HG03469 (cell line): ENCODE measurements around the gene SLC2A4.

ENCODE experiments used
- ATAC-seq: cut with Tn5 transposase; IDR thresholded peaks from one replicate; pipeline ENCODE4 v1.9.1; 2021; ENCODE audit warnings: mild to moderate bottlenecking, moderate library complexity, moderate number of reproducible peaks; ENCODE audit not compliant: unreplicated experiment

Gene SLC2A4

GRCh38 chr17:7246779-7247178, 34.7 kb upstream of the SLC2A4 start:
- no peak for ATAC-seq

DNA sequence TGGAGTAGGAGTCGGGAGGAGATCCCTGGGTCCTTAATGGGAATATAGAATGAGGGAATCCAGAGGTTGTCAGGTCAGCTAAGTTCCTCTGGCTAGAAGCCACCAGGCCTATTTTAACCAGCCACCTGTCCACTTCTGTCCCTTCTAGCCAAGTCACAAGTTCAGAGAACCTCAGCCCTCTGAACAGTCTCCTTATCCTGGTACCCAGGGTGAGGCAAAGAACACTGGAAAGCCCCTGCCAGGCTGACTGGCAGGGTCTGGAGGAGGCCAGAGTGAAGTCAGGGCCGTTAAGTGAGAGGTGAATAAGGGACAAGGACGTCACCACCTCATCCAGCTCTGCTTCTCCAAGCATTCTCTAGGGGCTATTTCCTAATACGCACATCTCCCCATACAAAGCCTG, 32.7 kb upstream of the SLC2A4 start:
- ATAC-seq: no peak

DNA sequence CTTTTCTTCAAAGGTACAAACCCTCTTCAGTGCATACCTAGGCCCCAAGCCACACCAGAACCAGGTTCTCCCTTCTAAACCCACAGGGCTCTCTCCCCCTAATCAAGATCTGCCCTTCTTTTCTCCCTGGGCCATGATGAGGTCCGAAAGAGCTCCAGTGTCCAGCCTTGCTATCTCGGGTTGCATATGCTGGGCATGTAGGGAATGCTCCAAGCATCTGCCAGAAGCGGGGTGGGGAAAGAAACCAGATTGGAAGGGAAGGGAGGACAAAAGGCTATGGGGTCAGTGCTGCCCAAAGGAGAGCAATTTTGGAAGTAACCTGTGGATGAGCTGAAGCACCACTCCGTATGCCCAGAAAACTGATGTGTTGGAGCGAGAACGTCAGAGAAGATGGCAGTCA, 32.3 kb upstream of the SLC2A4 start:
- ATAC-seq: no peak

GRCh38 chr17:7249830-7250229, 31.7 kb upstream of the SLC2A4 start:
- ATAC-seq: no peak

GRCh38 chr17:7250695-7251627, 30.6 kb upstream of the SLC2A4 start:
- ATAC-seq: no peak

DNA sequence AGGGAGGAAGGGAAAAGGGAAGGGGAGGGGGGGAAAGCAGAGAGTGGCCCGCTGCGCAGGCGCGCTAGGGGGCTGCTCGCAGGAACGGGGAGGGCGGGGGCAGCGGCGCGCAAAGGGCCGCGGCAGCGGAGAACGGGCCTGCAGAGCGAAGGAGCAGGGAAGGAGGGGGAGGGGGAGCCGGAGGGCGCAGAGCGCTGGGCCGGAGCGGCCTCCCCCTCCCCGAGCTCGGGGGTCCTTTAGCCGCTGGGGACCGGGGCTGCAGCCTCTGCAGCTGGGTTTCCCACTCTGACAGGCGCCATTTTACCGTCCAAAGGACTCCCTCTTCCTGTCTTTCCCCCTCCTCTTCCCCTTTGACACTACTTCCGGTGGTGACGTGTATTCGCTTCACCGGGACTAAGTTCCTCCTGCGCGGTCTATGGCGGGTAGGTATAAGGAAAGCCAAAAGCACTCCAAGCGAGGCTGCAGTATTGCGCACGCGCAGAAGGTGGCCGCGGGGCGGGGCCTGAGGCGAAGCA, 29.8 kb upstream of the SLC2A4 start, which contains the start of gene CTDNEP1:
TSS of gene CTDNEP1 (minus strand) at position 74 of the 515 bp plus-strand sequence. CDS start 438 bp downstream, outside the sequence.
- ATAC-seq: peak; percentile 70

DNA sequence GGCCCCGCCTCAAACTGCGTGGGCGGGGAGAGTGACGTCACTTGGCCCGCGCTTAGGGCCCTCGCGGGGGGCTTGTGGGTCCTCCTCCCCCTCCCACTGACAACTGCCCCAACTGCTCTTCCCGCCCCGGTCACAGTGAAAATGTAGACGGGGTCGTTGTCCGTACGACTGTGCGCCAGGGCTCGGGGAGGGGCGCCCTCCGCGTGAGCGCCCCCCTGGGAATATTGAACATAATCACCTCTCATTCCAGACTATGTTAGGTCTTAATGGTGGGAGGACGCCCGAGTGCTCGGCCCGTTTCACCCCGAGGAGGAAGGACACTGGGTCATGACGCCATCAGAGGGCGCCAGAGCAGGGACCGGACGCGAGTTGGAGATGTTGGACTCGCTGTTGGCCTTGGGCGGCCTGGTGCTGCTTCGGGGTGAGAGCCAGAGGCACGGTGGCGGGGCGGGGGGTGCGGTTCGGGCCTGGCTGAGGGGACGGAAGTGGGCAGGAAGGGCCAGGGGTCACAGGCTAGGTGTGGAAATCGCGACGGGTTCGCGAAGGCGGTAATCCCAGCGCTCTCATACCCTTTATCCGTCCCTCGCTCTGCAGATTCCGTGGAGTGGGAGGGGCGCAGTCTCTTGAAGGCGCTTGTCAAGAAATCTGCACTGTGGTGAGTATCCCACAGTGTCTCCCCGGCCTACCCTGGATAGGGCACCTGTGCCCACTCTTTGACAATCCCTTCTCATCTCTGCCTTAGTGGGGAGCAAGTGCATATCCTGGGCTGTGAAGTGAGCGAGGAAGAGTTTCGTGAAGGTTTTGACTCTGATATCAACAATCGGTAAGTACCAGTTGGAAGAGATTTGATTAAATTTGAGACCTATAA, 29.1 kb upstream of the SLC2A4 start, which contains the start of gene ELP5:
TSS of gene ELP5 (plus strand) at position 40 of the 868 bp plus-strand sequence. CDS start at position 376, 336 bp downstream.
- peak; percentile 35 for ATAC-seq

- ATAC-seq: no peak
These were observed 28.4 kb upstream of the SLC2A4 start for GRCh38 chr17:7253082-7253481.

- no peak for ATAC-seq
These were observed 27.0 kb upstream of the SLC2A4 start for GRCh38 chr17:7254511-7254910.

GRCh38 chr17:7256766-7257456, 24.6 kb upstream of the SLC2A4 start:
- no peak for ATAC-seq

DNA sequence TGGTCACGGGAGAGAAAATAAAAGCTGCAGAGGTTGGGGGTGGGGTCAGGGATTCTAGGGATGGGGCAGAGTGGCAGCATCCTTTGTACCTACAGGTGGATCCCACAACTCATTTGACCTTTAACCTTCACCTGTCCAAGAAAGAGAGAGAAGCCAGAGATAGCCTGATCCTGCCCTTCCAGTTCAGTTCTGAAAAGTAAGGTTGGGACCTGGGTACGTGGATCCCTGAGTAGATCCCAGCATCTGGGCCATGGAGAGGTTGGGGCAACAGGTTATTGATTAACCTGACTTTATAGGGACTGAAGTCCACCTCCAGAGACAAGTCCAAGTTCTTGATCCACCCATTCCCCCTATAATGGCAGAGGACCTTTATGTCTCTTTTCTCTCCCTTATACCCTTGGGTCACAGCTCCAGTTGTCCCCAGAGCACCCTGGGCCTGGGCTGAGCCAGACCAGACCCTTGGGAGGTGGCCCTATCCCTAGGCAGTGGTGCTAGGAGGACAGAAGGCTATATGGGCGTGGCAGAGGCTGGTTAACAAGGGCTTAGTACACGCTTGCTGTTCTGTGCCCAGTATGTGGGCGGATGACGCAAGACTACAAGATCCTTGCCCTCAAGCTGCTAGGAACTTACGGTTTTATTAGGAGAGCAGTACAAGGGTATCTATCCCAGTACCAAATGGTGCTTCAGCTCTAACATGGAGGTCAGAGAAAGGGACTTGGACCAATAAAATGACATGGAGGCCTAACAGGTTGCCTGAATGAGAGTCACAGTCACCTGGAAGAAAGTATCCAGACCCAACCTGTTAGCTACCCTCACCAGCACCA, 22.6 kb upstream of the SLC2A4 start:
- no peak for ATAC-seq

- ATAC-seq: no peak
These were observed 22.0 kb upstream of the SLC2A4 start for GRCh38 chr17:7259555-7259889.

DNA sequence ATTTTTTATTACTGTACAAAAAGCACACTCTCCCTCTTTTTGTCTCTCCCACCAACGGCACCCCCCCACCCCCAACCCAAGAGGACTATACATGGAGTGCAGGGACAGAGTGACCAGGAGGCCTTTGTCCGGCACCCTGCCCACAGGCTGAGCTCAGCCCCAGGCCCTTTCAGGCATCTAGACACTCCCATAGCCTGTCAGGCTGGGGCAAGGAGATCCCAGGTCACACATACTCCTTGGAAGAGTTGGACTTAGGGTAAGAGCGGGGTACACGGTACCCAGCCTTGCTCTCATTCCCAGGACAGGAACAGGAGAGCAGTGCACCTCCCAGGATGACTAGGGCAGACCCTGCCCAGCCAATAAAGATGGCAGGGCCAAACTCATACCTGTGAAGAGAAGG, 21.4 kb upstream of the SLC2A4 start:
- no peak for ATAC-seq

- ATAC-seq: no peak
These were observed 20.7 kb upstream of the SLC2A4 start for GRCh38 chr17:7260651-7261378.

- no peak for ATAC-seq
These were observed 19.9 kb upstream of the SLC2A4 start for GRCh38 chr17:7261379-7262191.

GRCh38 chr17:7262192-7262934, 19.2 kb upstream of the SLC2A4 start, which contains the start of gene CLDN7:
Gene CLDN7, minus strand, starts transcription at chr17:7262478. Its CDS starts 435 bp downstream, at chr17:7262043.
- ATAC-seq: no peak

- ATAC-seq: no peak
These were observed 18.4 kb upstream of the SLC2A4 start for GRCh38 chr17:7262935-7263800.
